GM12873 (cell line): Measurements from ENCODE around the gene IL1A.

Experiments used
- TF ChIP-seq, protein P1 (sequence below): IDR thresholded peaks from 2 replicates; pipeline ENCODE4 v1.5.1; 2012; ENCODE audit warnings: low read depth, mild to moderate bottlenecking, moderate library complexity, low read length, control low read depth; ENCODE audit not compliant: insufficient read depth; ENCODE audit errors: missing control alignments

IL1A gene

DNA sequence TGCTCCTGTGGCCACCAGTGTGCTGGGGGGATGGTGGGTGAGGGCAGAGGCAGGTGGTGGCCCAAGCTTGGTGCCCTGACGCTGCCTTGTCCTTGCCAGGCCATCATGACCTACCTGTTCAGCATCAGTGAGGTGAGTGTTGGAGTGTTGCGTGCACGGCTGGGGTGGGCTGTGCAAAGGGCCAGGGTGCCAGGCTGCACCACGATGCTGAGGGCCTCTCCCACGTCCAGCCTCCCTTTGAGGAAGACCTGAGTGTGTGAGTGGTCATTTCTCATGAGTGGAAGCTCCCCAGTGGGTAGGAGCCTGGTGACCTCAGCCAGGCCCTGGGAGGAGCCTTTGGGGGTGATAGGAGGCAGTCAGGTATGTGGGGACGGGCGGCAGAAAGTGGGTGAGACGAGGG is 60.3 kb downstream of the IL1A start:
- TF ChIP-seq, protein P1, sequence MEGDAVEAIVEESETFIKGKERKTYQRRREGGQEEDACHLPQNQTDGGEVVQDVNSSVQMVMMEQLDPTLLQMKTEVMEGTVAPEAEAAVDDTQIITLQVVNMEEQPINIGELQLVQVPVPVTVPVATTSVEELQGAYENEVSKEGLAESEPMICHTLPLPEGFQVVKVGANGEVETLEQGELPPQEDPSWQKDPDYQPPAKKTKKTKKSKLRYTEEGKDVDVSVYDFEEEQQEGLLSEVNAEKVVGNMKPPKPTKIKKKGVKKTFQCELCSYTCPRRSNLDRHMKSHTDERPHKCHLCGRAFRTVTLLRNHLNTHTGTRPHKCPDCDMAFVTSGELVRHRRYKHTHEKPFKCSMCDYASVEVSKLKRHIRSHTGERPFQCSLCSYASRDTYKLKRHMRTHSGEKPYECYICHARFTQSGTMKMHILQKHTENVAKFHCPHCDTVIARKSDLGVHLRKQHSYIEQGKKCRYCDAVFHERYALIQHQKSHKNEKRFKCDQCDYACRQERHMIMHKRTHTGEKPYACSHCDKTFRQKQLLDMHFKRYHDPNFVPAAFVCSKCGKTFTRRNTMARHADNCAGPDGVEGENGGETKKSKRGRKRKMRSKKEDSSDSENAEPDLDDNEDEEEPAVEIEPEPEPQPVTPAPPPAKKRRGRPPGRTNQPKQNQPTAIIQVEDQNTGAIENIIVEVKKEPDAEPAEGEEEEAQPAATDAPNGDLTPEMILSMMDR = no peak
